Tibial nerve (tissue), 4 donors: Measurements from ENCODE around the gene CDK5R2. TPM values are rescaled to one million over a fixed set of nuclear protein-coding genes. Genes with fewer than 3 reads are reported as not detected.

Experiments
- DNase-seq, 2 donors: peaks; one replicate each; pipeline ENCODE4 v3.0.0-alpha.2; 2019; ENCODE audit warnings: low spot score in 2 of 2
- H3K27ac ChIP-seq, 4 donors: fragments of 200-600 bp; sonication (generic) in 3 of 4; one replicate each; pipeline ENCODE4 v1.5.1; 2017 to 2019; ENCODE audit warnings: mild to moderate bottlenecking in 1 of 4
- H3K27me3 ChIP-seq, 2 donors: fragments of 200-600 bp; sonication (generic) in 1 of 2; one replicate each; pipeline versions ENCODE4 v1.5.1 to v1.6.0; 2017 to 2019
- H3K36me3 ChIP-seq, 3 donors: fragments of 200-600 bp; sonication (generic); one replicate each; pipeline ENCODE4 v1.5.1; 2018 to 2019
- H3K4me1 ChIP-seq, 4 donors: fragments of 200-600 bp; sonication (generic) in 3 of 4; one replicate each; pipeline ENCODE4 v1.5.1; 2017 to 2019
- H3K4me3 ChIP-seq, 4 donors: fragments of 200-600 bp; sonication (generic) in 3 of 4; one replicate each; pipeline ENCODE4 v1.5.1; 2017 to 2019; ENCODE audit warnings: mild to moderate bottlenecking in 1 of 4, moderate library complexity in 1 of 4
- H3K9me3 ChIP-seq, 4 donors: fragments of 200-600 bp; sonication (generic) in 3 of 4; one replicate each; pipeline ENCODE4 v1.5.1; 2017 to 2019
- CTCF ChIP-seq, 5 experiments: fragments of 200-600 bp in 3 of 5; fragments of 450-650 bp in 2 of 5; sonication (generic) in 3 of 5; IDR thresholded peaks; one replicate each; pipeline ENCODE4 v1.5.1; 2016 to 2019; ENCODE audit warnings: antibody characterized with exemption in 5 of 5, mild to moderate bottlenecking in 3 of 5, moderate library complexity in 2 of 5
- EP300 ChIP-seq, 2 donors: sonication (generic); formaldehyde crosslinking; IDR thresholded peaks; one replicate each; pipeline ENCODE4 v1.6.1; 2017; ENCODE audit warnings: antibody characterized with exemption in 2 of 2, mild to moderate bottlenecking in 1 of 2
- POLR2A ChIP-seq, 2 donors: fragments of 450-650 bp; IDR thresholded peaks; one replicate each; pipeline ENCODE4 v1.6.1; 2017; ENCODE audit warnings: antibody characterized with exemption in 2 of 2, mild to moderate bottlenecking in 2 of 2, moderate library complexity in 2 of 2
- WGBS, 2 donors: methylation state at CpG; one replicate each; pipeline ENCODE4 v1.1.5; 2018; 5-methylcytosine and 5-hydroxymethylcytosine counted together
- total RNA-seq, 4 donors: library from RNA; depleted of rRNA; stranded (reverse); fragments of >200 nt; gene quantifications; one replicate each; pipeline ENCODE4 v1.1.0, GENCODE V29; 2016

Gene CDK5R2
- total RNA-seq, 4 donors from 2014 or later: not detected

- 100% methylated on average over 1 of the region's 1 CpG for WGBS, 2 donors
- no peaks in the 10 kb centered on the region for H3K36me3 ChIP-seq
- no peak overlapping the region for H3K4me3 ChIP-seq
- H3K27ac ChIP-seq: no peak overlapping the region
- H3K27me3 ChIP-seq: peaks cover 2 to 92% of the 10 kb centered on the region in 2 donors
- H3K9me3 ChIP-seq: no peaks in the 10 kb centered on the region
- DNase-seq: no peak
- TF ChIP-seq POLR2A (IDR thresholded peaks at IDR 0.05): no peak
- TF ChIP-seq EP300 (IDR thresholded peaks at IDR 0.05): no peak
- no peak for TF ChIP-seq CTCF (IDR thresholded peaks at IDR 0.05)
- H3K4me1 ChIP-seq: peaks cover 0 to 30% (median 4%) of the 10 kb centered on the region in 4 donors
Observed at GRCh38 chr2:218958276-218958675, 1.2 kb upstream of the CDK5R2 start.

- H3K36me3 ChIP-seq: no peaks in the 10 kb centered on the region
- WGBS, 2 donors: 2 to 3% methylated on average over 21 to 39 of the region's 67 CpGs
- peaks cover 2 to 94% of the 10 kb centered on the region in 2 donors for H3K27me3 ChIP-seq
- peaks cover 0 to 31% (median 4%) of the 10 kb centered on the region in 4 donors for H3K4me1 ChIP-seq
- no peak overlapping the region for H3K27ac ChIP-seq
- no peak for DNase-seq
- no peaks in the 10 kb centered on the region for H3K9me3 ChIP-seq
- H3K4me3 ChIP-seq: peak overlapping the region in 3 of 4 donors; percentile 11 to 46 (median 38)
- no peak for TF ChIP-seq POLR2A (IDR thresholded peaks at IDR 0.05)
- TF ChIP-seq EP300 (IDR thresholded peaks at IDR 0.05): no peak
- no peak for TF ChIP-seq CTCF (IDR thresholded peaks at IDR 0.05)
Observed at GRCh38 chr2:218959761-218960308, 369 bp downstream of the CDK5R2 start.

GRCh38 chr2:218960309-218961165, 1.1 kb downstream of the CDK5R2 start:
- Histone ChIP-seq H3K27me3 (peaks cover 2 to 96% of the 10 kb centered on the region in 2 donors), H3K27ac (no peak overlapping the region), H3K4me3 (no peak overlapping the region), H3K9me3 (no peaks in the 10 kb centered on the region), H3K4me1 (peaks cover 0 to 31% (median 4%) of the 10 kb centered on the region in 4 donors), H3K36me3 (no peaks in the 10 kb centered on the region)
- DNase-seq: no peak
- TF ChIP-seq POLR2A (IDR thresholded peaks at IDR 0.05) (no peak), EP300 (IDR thresholded peaks at IDR 0.05) (no peak), CTCF (IDR thresholded peaks at IDR 0.05) (no peak)
- WGBS, 2 donors: 1 to 6% methylated on average over 34 to 44 of the region's 87 CpGs

- TF ChIP-seq EP300 (IDR thresholded peaks at IDR 0.05): no peak
- Histone ChIP-seq H3K36me3 (no peaks in the 10 kb centered on the region), H3K27ac (no peak overlapping the region), H3K4me3 (no peak overlapping the region), H3K4me1 (peaks cover 0 to 31% (median 4%) of the 10 kb centered on the region in 4 donors), H3K27me3 (peaks cover 2 to 90% of the 10 kb centered on the region in 2 donors), H3K9me3 (no peaks in the 10 kb centered on the region)
- no peak for DNase-seq
- WGBS, 2 donors: 6 to 10% methylated on average over 4 of the region's 4 CpGs
Observed at GRCh38 chr2:218961229-218961628, 1.8 kb downstream of the CDK5R2 start.

- Histone ChIP-seq H3K27me3 (peaks cover 2 to 87% of the 10 kb centered on the region in 2 donors), H3K36me3 (no peaks in the 10 kb centered on the region), H3K4me3 (no peak overlapping the region), H3K4me1 (peaks cover 0 to 31% (median 4%) of the 10 kb centered on the region in 4 donors), H3K9me3 (no peaks in the 10 kb centered on the region), H3K27ac (no peak overlapping the region)
- no peak for DNase-seq
- WGBS, 2 donors: 12 to 14% methylated on average over 34 of the region's 34 CpGs
- TF ChIP-seq CTCF (IDR thresholded peaks at IDR 0.05) (no peak), POLR2A (IDR thresholded peaks at IDR 0.05) (no peak), EP300 (IDR thresholded peaks at IDR 0.05) (no peak)
Observed at GRCh38 chr2:218961651-218962570, 2.4 kb downstream of the CDK5R2 start.
